NCI-H187 (cell line): ENCODE data around the gene GNPAT.

Experiments used
- DNase-seq, 2 experiments: peaks; one replicate each; lab custom pipeline; 2025; lab: John Stamatoyannopoulos, UW

Gene GNPAT

DNA sequence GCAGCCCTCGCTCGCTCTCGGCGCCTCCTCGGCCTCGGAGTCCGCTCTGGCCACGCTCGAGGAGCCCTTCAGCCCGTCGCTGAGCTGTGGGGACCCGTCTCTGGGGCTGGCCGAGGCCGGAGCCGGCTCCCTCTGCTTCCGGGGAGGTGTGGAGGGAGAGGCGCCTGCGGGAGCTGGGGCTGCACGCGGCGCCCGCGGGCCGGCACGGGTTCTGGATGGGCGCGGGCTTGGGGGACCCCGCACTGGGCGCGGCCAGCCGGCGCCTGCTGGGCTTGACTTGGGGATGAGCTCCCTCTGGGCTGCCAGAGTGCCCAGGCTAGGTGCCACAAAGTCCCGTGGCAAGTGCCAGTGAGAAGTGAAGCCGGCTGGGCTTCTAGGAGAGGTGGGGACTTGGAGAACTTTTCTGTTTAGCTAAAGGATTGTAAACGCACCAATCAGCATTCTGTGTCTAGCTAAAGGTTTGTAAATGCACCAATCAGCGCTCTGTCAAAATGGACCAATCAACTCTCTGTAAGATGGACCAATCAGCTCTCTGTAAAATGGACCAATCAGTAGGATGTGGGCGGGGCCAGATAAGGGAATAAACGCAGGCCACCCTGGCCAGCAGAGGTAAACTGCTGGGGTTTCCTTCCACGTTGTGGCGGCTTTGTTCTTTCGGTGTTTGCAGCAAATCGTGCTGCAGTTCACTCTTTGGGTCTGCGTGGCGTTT lies 76.4 kb downstream of the GNPAT start:
- no peak for DNase-seq

DNA sequence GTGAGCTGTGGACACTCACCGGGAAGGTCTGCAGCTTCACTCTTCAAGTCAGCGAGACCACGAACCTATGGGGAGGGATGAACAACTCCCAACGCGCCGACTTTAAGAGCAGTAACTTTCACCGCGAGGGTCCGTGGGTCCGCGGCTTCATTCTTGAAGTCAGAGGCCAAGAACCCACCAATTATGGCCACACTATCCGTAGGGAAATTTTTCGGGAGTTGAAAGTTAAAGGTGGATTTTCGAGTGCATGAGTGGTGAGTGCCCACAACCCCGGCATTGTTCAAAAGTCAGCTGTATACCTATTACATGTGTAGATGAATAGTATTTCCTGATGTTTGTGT lies 77.0 kb downstream of the GNPAT start:
- no peak for DNase-seq

DNA sequence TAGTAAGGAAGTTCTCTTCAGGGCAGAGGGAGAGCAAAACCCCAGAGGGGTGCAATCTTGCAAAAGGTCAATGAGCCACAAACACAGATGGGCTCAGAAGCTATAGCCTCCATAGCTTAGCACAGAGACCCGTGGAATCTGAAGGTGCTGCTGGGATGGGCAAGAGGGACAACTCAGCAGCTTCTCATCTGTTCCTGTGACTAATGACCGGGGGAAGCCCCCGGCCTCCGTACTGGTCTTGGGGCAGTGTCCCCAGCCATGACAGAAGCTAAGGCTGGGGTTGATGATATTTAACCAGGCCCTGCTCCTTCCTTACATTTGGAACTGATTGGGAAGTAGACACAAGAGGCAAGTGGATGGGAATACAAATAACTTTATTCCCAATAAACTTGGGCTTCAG lies 77.6 kb downstream of the GNPAT start:
- no peak for DNase-seq

DNA sequence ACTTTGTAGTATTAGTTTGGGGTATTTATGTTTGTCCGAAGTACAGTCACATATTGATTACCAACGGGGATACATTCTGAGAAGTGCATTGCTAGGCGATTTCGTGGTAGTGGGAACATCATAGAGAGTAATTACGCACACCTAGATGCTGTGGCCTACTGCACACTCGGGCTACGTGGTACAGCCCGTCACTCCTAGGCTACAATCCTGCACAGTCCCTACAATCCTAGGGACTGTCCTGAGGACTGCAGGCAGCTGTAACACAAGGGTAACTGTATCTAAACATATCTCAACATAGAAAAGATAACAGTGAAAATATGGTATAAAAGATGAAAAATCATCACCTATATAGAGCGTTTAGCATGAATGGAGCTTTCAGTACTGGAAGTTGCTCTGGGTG lies 78.1 kb downstream of the GNPAT start:
- DNase-seq = no peak

- DNase-seq = no peak
Observed at GRCh38 chr1:231322880-231323530, 82.0 kb downstream of the GNPAT start.

DNA sequence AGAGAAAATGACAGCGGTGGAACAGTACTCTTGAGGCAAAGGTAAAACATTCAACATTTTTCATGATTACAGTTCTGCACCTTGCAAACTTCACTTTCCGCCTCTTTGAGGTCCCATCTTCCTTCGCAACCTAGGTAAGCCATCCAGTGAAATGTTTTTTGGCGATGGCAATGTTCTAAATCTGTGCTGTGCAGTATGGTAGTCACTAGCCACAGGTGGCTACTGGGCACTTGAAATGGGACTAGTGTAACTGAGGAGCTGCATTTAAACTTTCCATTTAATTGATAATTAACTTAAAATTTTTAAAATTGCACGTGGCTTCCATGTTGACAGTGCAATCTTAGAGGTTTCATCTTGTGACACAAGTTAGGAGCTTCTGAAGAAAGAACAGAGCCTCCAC lies 83.6 kb downstream of the GNPAT start:
- DNase-seq = no peak

- no peak for DNase-seq
Observed at GRCh38 chr1:231326248-231326647, 85.2 kb downstream of the GNPAT start.
